Mucosa of stomach (tissue), 1 donor: ENCODE results near the gene JPH3.

Source experiments
- H3K27me3 ChIP-seq: one replicate; pipeline ENCODE4 v1.7.0; 2013; ENCODE audit warnings: mild to moderate bottlenecking, low read length; ENCODE audit not compliant: control insufficient read depth, insufficient read depth
- H3K36me3 ChIP-seq: one replicate; pipeline ENCODE4 v1.7.0; 2013; ENCODE audit warnings: low read length; ENCODE audit not compliant: control insufficient read depth, insufficient read depth
- H3K4me1 ChIP-seq: one replicate; pipeline ENCODE4 v1.7.0; 2013; ENCODE audit warnings: mild to moderate bottlenecking, low read length; ENCODE audit not compliant: control insufficient read depth, insufficient read depth
- H3K4me3 ChIP-seq: one replicate; pipeline ENCODE4 v1.7.0; 2013; ENCODE audit warnings: low read length
- H3K9ac ChIP-seq: one replicate; pipeline ENCODE4 v1.7.0; 2013; ENCODE audit warnings: mild to moderate bottlenecking, low read length, moderate library complexity
- H3K9me3 ChIP-seq: one replicate; pipeline ENCODE4 v1.7.0; 2013; ENCODE audit warnings: mild to moderate bottlenecking, low read length, moderate library complexity; ENCODE audit not compliant: control insufficient read depth
- donor health status: Pancreatic carcinoma.

JPH3 gene

GRCh38 chr16:87684106-87684677, 81.9 kb downstream of the JPH3 start:
- Histone ChIP-seq H3K9ac (no peak overlapping the region), H3K4me3 (no peak overlapping the region), H3K36me3 (no peaks in the 10 kb centered on the region), H3K9me3 (no peaks in the 10 kb centered on the region), H3K27me3 (peaks cover 4% of the 10 kb centered on the region), H3K4me1 (no peaks in the 10 kb centered on the region)

GRCh38 chr16:87684711-87685404, 82.5 kb downstream of the JPH3 start:
- Histone ChIP-seq H3K36me3 (no peaks in the 10 kb centered on the region), H3K9ac (no peak overlapping the region), H3K9me3 (no peaks in the 10 kb centered on the region), H3K4me3 (no peak overlapping the region), H3K27me3 (peaks cover 4% of the 10 kb centered on the region), H3K4me1 (no peaks in the 10 kb centered on the region)

GRCh38 chr16:87685405-87685755, 83.1 kb downstream of the JPH3 start:
- Histone ChIP-seq H3K9me3 (no peaks in the 10 kb centered on the region), H3K36me3 (no peaks in the 10 kb centered on the region), H3K27me3 (peaks cover 4% of the 10 kb centered on the region), H3K4me3 (no peak overlapping the region), H3K4me1 (no peaks in the 10 kb centered on the region), H3K9ac (no peak overlapping the region)

- H3K4me3 ChIP-seq = no peak overlapping the region
- no peak overlapping the region for H3K9ac ChIP-seq
- no peaks in the 10 kb centered on the region for H3K36me3 ChIP-seq
- H3K27me3 ChIP-seq = peaks cover 4% of the 10 kb centered on the region
- H3K4me1 ChIP-seq = no peaks in the 10 kb centered on the region
- H3K9me3 ChIP-seq = no peaks in the 10 kb centered on the region
Measured at GRCh38 chr16:87685766-87686165, 83.5 kb downstream of the JPH3 start.

- H3K27me3 ChIP-seq = peaks cover 4% of the 10 kb centered on the region
- H3K4me1 ChIP-seq = no peaks in the 10 kb centered on the region
- no peaks in the 10 kb centered on the region for H3K36me3 ChIP-seq
- H3K9me3 ChIP-seq = no peaks in the 10 kb centered on the region
- no peak overlapping the region for H3K9ac ChIP-seq
- no peak overlapping the region for H3K4me3 ChIP-seq
Measured at GRCh38 chr16:87686697-87687096, 84.4 kb downstream of the JPH3 start.

- no peaks in the 10 kb centered on the region for H3K36me3 ChIP-seq
- H3K27me3 ChIP-seq = peaks cover 4% of the 10 kb centered on the region
- no peak overlapping the region for H3K9ac ChIP-seq
- H3K4me3 ChIP-seq = no peak overlapping the region
- no peaks in the 10 kb centered on the region for H3K4me1 ChIP-seq
- no peaks in the 10 kb centered on the region for H3K9me3 ChIP-seq
Measured at GRCh38 chr16:87687126-87687910, 85.0 kb downstream of the JPH3 start.

DNA sequence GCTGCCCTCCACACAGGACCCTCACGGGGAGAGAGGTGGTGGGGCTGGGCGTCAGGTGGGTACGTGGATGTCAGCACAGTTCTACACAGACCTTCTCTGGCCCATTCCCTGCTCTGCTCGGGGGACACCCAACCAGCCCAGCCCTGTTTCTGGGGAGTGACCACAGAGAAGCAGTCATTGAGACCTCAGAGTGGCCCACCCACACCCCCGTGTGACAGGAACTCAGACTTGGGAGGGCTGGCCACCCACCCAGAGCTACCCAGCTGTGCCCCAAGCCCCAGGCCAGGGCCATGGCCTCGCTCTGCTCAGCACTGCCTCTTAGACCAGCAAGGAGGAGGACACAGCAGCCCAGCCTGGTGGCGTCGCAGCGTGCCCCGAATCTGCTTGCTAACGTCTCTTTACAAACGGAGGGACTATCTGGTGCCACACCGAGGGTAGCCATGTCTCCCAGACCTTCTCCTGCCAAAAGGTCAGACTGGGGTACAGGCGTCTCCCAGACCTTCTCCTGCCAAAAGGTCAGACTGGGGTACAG, 85.8 kb downstream of the JPH3 start:
- Histone ChIP-seq H3K9ac (no peak overlapping the region), H3K4me3 (no peak overlapping the region), H3K36me3 (no peaks in the 10 kb centered on the region), H3K9me3 (no peaks in the 10 kb centered on the region), H3K4me1 (no peaks in the 10 kb centered on the region), H3K27me3 (no peaks in the 10 kb centered on the region)

DNA sequence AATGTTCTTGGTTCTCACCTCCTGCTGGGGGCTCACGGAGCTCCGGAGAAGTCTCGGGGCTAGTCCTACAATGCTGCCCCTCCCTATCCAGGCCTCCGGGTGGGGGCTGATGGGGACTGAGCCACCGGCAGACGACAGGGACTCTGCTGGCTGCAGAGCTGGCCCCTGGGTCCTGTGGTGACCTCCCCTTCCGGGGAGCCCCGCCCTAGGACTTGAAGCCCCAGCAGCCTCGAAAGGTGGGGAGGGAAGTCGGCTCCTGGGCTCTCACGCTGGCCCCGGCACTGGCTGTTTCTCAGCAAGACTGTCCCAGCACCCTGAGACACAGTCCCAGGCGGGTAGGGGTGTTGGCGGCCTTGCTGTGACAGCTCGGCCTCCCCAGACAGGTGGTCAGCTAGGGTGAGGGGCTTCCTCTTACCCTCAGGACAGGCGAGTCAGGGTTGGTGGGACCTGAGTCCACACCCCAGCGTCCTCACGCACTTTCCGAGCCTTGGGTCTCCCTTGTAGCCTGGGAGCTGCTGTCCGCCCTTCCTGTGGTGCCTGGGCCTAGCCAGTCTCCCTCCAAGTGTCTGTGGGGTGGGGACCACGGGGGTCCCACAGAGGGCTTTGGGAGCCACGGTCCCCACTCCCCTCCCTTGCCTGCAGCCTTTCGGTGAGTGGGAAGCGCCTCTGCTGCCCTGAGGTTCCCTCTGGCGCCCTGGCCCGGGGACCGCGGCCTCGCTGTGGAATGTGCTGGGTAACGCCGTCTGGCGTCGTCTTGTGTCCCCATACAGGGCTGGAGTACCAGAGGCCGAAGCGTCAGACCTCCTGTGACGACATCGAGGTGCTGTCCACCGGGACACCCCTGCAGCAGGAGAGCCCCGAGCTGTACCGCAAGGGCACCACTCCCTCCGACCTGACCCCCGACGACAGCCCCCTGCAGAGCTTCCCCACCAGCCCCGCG, 86.8 kb downstream of the JPH3 start:
- Histone ChIP-seq H3K9me3 (no peaks in the 10 kb centered on the region), H3K4me1 (no peaks in the 10 kb centered on the region), H3K27me3 (no peaks in the 10 kb centered on the region), H3K4me3 (no peak overlapping the region), H3K36me3 (no peaks in the 10 kb centered on the region), H3K9ac (no peak overlapping the region)

- no peaks in the 10 kb centered on the region for H3K27me3 ChIP-seq
- H3K9me3 ChIP-seq = no peaks in the 10 kb centered on the region
- H3K4me1 ChIP-seq = no peaks in the 10 kb centered on the region
- H3K36me3 ChIP-seq = no peaks in the 10 kb centered on the region
- no peak overlapping the region for H3K9ac ChIP-seq
- H3K4me3 ChIP-seq = no peak overlapping the region
Measured at GRCh38 chr16:87689956-87690465, 87.7 kb downstream of the JPH3 start.

- Histone ChIP-seq H3K4me1 (no peaks in the 10 kb centered on the region), H3K36me3 (no peaks in the 10 kb centered on the region), H3K4me3 (no peak overlapping the region), H3K9me3 (no peaks in the 10 kb centered on the region), H3K27me3 (no peaks in the 10 kb centered on the region), H3K9ac (no peak overlapping the region)
Measured at GRCh38 chr16:87690911-87691685, 88.8 kb downstream of the JPH3 start.

- H3K9ac ChIP-seq = no peak overlapping the region
- no peak overlapping the region for H3K4me3 ChIP-seq
- no peaks in the 10 kb centered on the region for H3K4me1 ChIP-seq
- no peaks in the 10 kb centered on the region for H3K36me3 ChIP-seq
- H3K27me3 ChIP-seq = no peaks in the 10 kb centered on the region
- no peaks in the 10 kb centered on the region for H3K9me3 ChIP-seq
Measured at GRCh38 chr16:87691686-87692079, 89.4 kb downstream of the JPH3 start.
